GM04504 (cell line): ENCODE data around the gene AGAP5.

Experiments used
- DNase-seq: peaks from one replicate; pipeline ENCODE4 v3.0.0-alpha.2; 2012; ENCODE audit warnings: low read depth

The AGAP5 gene

DNA sequence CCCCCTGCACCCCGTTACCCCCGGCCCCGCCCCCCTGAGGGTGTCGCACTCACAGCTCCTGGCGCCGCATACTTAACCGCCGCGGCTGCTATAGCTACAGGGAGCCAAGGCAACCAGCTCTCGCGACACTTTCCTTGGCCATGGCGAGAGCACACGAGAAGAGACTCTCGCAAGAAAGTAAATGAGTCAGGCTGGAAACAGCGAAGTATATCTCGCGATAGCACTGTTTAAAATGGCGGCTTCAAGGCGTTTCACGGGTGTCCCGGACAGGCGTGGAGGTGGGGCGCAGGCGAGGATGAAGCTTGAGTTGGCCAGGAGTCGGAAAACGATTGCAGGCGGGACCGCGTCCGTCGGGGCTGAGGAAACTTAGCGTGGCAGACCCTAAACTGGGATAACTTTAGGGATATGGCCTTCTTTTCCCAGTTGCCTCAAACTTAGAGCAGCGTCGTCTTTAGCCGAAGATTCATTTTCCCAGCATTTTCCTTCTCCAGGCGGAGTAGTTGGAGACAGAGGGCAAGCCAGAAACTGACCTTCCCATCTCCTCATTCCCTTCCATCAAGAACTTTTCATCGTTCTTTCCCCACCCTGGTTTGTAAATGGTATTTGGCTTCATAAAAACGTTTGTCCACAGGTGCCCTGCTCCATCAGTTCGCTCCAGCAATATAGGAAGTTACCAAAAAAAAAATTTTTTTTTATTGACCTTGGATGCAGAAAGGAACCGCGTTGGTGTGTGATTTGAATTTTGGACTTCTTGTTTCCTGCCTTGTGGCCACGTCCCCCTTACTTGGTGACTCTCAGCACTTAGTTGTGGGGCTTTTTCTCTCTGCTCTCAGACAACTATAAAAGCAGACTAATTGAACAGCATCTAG lies 71.8 kb downstream of the AGAP5 start:
- peak; percentile 95 for DNase-seq

DNA sequence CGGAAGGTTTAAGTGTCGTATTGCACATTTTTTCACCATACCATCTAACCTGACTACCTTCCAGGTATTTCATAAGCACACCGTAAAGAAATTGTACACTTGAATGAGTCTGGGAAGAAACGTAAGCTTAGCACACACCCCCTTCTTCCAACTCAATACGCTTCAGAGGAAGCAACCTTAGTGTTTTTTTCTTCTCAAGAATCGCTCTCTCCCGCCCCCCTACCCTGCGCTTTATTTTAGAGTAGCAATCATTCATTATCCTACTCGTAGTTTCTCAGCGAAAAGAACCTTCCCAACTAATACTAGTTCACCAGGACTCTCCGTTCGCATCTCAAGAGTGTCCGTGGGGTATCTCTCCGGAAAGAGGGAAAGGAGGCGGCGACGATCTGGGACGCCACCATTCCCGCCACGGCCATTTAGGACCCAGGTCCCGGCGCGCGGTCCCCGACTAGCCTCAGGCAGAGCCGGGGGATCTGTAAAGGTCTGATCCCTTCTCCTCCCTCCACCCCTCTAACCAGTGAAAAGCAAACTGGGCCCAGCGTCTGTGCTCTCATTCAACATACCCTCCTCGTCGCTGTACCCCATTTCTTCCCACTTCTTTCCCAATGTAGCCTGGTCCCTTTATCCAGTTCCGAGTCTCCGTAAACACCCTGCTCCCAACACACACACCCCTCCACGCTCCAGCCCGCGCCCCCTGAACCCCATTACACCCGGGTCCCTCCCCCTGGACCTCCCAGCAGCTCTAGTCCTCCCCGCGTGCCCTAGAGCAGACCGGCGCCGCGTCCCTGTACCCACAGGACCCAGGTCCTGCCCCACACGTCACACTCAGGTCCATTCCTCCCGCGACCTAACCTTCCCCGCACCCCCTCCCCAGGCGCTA lies 72.7 kb downstream of the AGAP5 start:
- no peak for DNase-seq
